Measurements from ENCODE around the gene GAP43.

GAP43 gene

DNA sequence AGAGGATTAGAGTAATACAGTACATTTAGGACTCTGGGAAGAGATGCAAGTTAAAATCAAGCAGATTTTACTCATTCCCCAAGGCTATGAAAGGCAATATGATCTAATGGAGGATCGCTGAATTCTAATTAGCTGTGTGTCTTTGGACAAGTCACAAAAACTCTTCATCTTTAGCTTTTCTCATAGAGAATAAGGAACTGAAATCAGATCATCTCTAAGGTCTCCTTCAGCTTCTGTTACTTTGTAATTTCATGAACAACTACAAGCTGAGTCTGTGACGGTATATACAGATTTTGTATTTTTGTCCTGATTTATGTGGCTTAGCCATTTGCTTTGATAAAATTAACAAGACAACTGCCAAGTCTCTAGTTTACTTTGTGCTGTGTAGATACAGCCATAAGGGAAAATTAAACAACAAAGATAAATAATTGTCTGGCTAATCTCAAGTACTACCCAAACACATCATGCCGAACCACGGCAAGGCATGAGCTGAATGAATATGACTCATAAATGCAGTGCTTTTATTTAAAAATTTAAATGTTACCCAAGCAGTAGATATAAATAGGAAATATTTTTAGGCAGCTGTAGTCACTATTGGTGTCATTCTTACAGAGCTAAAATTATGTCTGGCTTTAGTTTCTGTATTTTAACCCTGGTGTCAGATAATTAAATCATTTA is 81.5 kb downstream of the GAP43 start:
- TF ChIP-seq, protein P1, sequence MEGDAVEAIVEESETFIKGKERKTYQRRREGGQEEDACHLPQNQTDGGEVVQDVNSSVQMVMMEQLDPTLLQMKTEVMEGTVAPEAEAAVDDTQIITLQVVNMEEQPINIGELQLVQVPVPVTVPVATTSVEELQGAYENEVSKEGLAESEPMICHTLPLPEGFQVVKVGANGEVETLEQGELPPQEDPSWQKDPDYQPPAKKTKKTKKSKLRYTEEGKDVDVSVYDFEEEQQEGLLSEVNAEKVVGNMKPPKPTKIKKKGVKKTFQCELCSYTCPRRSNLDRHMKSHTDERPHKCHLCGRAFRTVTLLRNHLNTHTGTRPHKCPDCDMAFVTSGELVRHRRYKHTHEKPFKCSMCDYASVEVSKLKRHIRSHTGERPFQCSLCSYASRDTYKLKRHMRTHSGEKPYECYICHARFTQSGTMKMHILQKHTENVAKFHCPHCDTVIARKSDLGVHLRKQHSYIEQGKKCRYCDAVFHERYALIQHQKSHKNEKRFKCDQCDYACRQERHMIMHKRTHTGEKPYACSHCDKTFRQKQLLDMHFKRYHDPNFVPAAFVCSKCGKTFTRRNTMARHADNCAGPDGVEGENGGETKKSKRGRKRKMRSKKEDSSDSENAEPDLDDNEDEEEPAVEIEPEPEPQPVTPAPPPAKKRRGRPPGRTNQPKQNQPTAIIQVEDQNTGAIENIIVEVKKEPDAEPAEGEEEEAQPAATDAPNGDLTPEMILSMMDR (IDR thresholded peaks at IDR 0.05): no peak

DNA sequence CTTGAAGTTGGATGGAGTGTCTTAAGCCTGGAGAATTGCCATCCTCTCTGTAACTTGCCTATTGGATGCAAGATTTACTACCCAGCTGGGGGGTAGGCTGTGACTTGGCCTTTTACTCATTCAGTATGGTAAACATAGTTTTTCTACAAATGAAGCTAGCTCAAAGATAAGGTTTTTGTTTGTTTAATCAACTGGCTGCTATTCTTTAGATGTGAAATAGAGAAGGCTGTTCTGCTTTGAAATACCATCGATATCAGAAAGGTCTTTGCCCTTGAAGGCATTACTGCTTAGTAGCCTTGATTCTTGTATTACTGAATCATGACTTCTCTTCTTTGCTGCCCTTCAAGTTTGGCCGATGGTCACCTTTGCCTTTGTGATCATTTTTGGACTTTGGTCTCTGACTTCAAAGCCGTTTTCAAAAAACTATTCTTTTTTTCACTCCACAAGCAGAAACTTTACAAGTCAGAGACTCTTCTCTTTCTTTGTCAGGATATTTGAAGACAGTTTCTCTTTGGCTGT is 83.1 kb downstream of the GAP43 start:
- TF ChIP-seq, protein P1 (IDR thresholded peaks at IDR 0.05): no peak

DNA sequence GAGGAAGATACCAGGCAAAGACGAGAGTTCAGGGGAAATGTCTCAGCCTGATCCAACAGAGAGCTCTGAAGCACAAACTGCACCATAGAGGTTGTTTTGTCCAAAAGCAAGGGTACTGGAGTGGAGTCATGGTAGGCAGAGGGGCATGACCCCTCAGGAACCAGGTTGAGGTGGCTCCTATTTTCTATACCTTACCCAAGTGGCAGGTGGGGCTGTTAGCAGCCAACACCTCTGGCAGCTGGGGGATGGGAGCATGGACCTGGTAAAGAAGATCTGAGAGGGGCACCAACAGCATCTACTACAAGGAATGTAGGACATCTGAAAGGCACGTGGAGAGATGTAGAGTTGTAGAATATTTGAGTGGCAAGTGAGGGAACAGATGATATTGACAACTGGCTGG is 85.2 kb downstream of the GAP43 start:
- TF ChIP-seq, protein P1 (IDR thresholded peaks at IDR 0.05): no peak

DNA sequence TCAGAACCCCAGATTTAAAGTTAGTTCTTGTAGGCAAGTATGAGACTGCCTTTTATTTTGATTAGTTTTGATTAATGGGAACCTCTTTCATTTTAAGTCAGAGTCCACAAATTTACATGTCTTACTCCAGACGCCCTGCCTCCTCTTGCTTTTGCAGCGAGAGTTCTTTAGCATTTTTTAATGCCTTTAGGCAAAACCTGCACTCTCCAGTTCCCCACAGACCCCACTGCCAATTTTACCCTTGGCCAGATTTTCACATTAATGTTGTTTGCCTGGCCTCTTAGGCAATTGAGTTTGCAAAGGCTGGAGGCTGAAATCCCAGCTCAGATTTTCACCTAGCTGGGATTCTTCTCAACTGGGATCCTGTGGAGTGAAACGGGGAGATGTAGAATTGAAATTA is 85.8 kb downstream of the GAP43 start:
- TF ChIP-seq, protein P1 (IDR thresholded peaks at IDR 0.05): no peak

DNA sequence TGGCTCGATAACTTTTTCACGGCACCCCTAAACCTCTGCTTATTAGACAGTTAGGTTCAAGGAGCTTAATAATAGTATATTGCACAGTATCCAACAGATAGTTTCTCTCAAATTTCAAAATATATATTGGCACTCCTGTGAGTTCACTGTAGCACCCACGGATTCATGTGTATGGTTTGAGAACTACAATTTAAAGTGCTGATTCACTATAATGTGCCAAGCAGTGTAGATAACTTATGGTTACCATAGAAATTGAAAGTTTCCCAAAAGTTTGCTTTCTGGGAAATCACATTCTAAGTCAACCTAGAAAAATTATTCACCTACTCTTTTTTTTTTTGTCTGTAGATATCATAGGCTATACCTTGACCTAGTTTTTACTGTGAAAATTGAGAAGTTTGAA is 86.6 kb downstream of the GAP43 start:
- TF ChIP-seq, protein P1 (IDR thresholded peaks at IDR 0.05): no peak

DNA sequence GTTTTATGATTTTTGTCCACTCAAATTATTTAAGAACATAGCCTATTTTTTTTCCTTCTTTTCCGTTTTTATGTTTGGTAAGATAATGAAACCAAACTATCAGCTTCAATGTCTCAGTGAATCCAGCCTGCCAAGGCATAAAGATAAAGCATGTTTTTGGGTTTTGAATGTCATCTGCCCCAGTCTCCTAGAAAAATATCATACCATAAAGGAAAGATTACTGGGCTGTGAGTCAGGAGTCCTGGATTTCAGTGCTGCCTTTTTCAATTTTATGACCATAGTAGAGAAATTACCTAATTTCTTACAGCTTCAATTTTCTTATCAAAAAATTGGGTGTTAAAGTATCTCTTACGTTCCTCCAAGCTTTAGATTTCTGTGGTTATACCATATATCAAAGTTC is 87.5 kb downstream of the GAP43 start:
- TF ChIP-seq, protein P1 (IDR thresholded peaks at IDR 0.05): no peak

DNA sequence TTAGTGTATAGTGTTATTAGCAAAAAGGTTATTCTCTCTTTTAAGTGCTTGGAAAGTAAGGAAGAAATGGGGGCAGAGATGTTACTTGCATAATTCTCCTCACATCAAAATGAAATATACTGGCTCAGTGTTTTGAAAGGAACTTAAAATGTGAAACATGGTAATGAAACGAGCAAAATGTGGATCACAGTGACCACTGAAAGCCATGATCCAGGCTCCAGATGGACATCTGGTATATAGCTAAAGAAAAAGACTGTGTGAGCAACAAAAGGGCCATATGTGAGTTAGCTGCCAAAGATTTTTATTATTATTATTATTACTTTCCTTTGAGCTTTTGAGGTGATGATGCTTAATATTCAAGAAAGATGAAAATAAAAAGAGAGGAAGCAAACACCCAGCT is 89.6 kb downstream of the GAP43 start:
- TF ChIP-seq, protein P1 (IDR thresholded peaks at IDR 0.05): no peak

DNA sequence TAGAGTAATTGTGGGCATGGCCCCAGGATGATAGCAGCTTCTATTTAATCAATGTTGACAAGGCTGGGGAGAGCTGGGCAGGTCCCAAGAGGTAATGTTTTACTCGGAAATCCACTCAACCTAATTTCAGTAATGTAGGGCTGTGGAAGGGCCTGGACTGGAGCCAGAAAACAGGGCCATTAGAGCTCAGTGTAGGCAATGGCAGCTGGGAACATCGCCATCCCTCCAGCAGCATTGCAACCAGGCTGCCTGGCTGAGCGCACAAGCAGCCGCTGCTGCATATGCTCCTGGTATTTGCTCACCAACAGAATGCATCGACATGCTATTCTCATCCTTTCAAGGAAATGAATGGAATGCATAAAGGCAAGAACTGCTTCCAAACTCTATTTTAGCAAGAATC is 90.0 kb downstream of the GAP43 start:
- TF ChIP-seq, protein P1 (IDR thresholded peaks at IDR 0.05): no peak
